Esophagus muscularis mucosa (tissue), 4 donors: ENCODE results near the gene POM121L12. TPM values are rescaled to one million over a fixed set of nuclear protein-coding genes. Genes with fewer than 3 reads are reported as not detected.

Experiments
- DNase-seq: peaks from one replicate; pipeline ENCODE4 v3.0.0-alpha.2; 2017; ENCODE audit errors: extremely low spot score
- H3K27ac ChIP-seq, 4 donors: fragments of 200-600 bp; sonication (generic); replicated peaks in 1 of 4; 1 replicate in 3 of 4; 2 replicates in 1 of 4; pipeline ENCODE4 v1.5.1; 2016 to 2019; ENCODE audit warnings: mild to moderate bottlenecking in 1 of 4
- H3K27me3 ChIP-seq, 4 donors: fragments of 200-600 bp; sonication (generic); one replicate each; pipeline versions ENCODE4 v1.5.1 to v1.6.0; 2016 to 2019
- H3K36me3 ChIP-seq, 4 donors: fragments of 200-600 bp; sonication (generic); one replicate each; pipeline ENCODE4 v1.5.1; 2016 to 2019
- H3K4me1 ChIP-seq, 4 donors: fragments of 200-600 bp; sonication (generic); one replicate each; pipeline ENCODE4 v1.5.1; 2016 to 2019
- H3K4me3 ChIP-seq, 4 donors: fragments of 200-600 bp; sonication (generic); 1 replicate in 2 of 4; 2 replicates in 2 of 4; pipeline ENCODE4 v1.5.1; 2016 to 2019; ENCODE audit warnings: mild to moderate bottlenecking in 4 of 4, moderate library complexity in 1 of 4
- H3K9me3 ChIP-seq, 4 donors: fragments of 200-600 bp; sonication (generic); 1 replicate in 3 of 4; 2 replicates in 1 of 4; pipeline ENCODE4 v1.5.1; 2016 to 2019
- CTCF ChIP-seq, 3 experiments: fragments of 200-600 bp in 2 of 3; fragments of 450-650 bp in 1 of 3; sonication (generic) in 2 of 3; IDR thresholded peaks; one replicate each; pipeline ENCODE4 v1.5.1; 2017 to 2019; ENCODE audit warnings: antibody characterized with exemption in 3 of 3, mild to moderate bottlenecking in 2 of 3, moderate library complexity in 1 of 3
- EP300 ChIP-seq: sonication (generic); formaldehyde crosslinking; IDR thresholded peaks from one replicate; pipeline ENCODE4 v1.6.1; 2017; ENCODE audit warnings: antibody characterized with exemption
- POLR2A ChIP-seq: fragments of 450-650 bp; IDR thresholded peaks from one replicate; pipeline ENCODE4 v1.6.1; 2017; ENCODE audit warnings: antibody characterized with exemption, moderate library complexity, mild to moderate bottlenecking, low read depth
- POLR2AphosphoS5 ChIP-seq, 2 donors: sonication (generic); formaldehyde crosslinking; IDR thresholded peaks; one replicate each; pipeline ENCODE4 v1.6.1; 2017; ENCODE audit warnings: antibody characterized with exemption in 2 of 2
- WGBS: methylation state at CpG from one replicate; pipeline ENCODE4 v1.1.5; 2018; 5-methylcytosine and 5-hydroxymethylcytosine counted together
- intact Hi-C: fragments of 100-400 bp; cut with DNase I; formaldehyde crosslinking; loops from one replicate; pipeline ENCODE4 v1.15.1; 2023
- total RNA-seq, 4 donors: library from RNA; depleted of rRNA; stranded (reverse); fragments of >200 nt; gene quantifications; one replicate each; pipeline versions ENCODE4 v1.1.0 to v1.2.1, GENCODE V29; 2016

Gene POM121L12
- total RNA-seq, 4 donors from 2014 or later, result not detected

- DNase-seq, result no peak
- intact Hi-C loops, result no loop called here
- TF ChIP-seq POLR2AphosphoS5 (IDR thresholded peaks at IDR 0.05) (no peak), POLR2A (no peak), EP300 (no peak), CTCF (IDR thresholded peaks at IDR 0.05) (no peak)
These were observed 27.4 kb downstream of the POM121L12 start for GRCh38 chr7:53062796-53063195.

GRCh38 chr7:53068673-53069072 lies 33.2 kb downstream of the POM121L12 start:
- intact Hi-C loops, result no loop called here
- DNase-seq, result no peak
- 80% methylated on average over 2 of the region's 2 CpGs for WGBS

More at GRCh38 chr7:53062796-53063195, 27.4 kb downstream of the POM121L12 start:
- Histone ChIP-seq H3K4me1 (no peaks in the 10 kb centered on the region), H3K36me3 (no peaks in the 10 kb centered on the region), H3K27ac (no peak overlapping the region), H3K9me3 (peaks cover 0 to 7% (median 0%) of the 10 kb centered on the region in 4 donors), H3K27me3 (no peaks in the 10 kb centered on the region), H3K4me3 (no peak overlapping the region)

GRCh38 chr7:53070883-53071282 lies 35.5 kb downstream of the POM121L12 start:
- Histone ChIP-seq H3K36me3 (no peaks in the 10 kb centered on the region), H3K4me1 (no peaks in the 10 kb centered on the region), H3K27ac (no peak overlapping the region), H3K9me3 (no peaks in the 10 kb centered on the region), H3K27me3 (no peaks in the 10 kb centered on the region), H3K4me3 (no peak overlapping the region)
- DNase-seq, result no peak
- no peak for TF ChIP-seq CTCF (IDR thresholded peaks at IDR 0.05)
- TF ChIP-seq EP300, result no peak
- TF ChIP-seq POLR2A, result no peak
- TF ChIP-seq POLR2AphosphoS5 (IDR thresholded peaks at IDR 0.05), result no peak
- 74% methylated on average over 2 of the region's 2 CpGs for WGBS
- intact Hi-C loops, result no loop called here

More at GRCh38 chr7:53068673-53069072, 33.2 kb downstream of the POM121L12 start:
- no peaks in the 10 kb centered on the region for H3K4me1 ChIP-seq
- H3K27ac ChIP-seq, result no peak overlapping the region
- H3K4me3 ChIP-seq, result no peak overlapping the region
- TF ChIP-seq POLR2AphosphoS5 (IDR thresholded peaks at IDR 0.05), result no peak
- H3K36me3 ChIP-seq, result no peaks in the 10 kb centered on the region
- H3K27me3 ChIP-seq, result no peaks in the 10 kb centered on the region
- no peaks in the 10 kb centered on the region for H3K9me3 ChIP-seq
